ENCODE results near the gene WNT9B. TPM values are rescaled to one million over a fixed set of nuclear protein-coding genes. Genes with fewer than 3 reads are reported as not detected.

The WNT9B gene
- total and polyA plus RNA-seq, 12 donors = 0.18 to 2.4 (median 0.35) TPM

DNA sequence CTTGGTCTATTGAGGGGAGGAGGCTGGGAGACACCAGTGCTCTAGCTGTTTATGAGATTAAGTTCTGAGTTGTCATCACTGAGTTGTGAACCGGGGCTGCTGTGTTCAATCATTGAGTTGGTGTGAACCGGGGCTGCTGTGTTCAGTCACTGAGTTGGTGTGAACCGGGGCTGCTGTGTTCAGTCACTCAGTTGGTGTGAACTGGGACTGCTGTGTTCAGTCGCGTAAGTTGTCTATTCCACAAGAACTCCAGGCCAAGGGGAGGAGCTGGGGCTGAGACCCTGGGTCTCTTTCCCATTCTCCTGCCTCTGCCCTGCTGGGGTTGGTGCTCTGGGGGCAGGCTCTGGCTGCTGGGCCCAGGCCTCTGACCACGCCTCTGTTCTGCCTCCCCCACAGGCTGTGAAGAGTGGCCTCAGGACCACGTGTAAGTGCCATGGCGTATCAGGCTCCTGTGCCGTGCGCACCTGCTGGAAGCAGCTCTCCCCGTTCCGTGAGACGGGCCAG, 24.5 kb downstream of the WNT9B start:
- WGBS, 2 donors = 83 to 86% methylated on average over 13 of the region's 13 CpGs
- ATAC-seq (no peak), DNase-seq (no peak)
- Histone ChIP-seq H3K27ac (peak overlapping the region in 1 of 10 donors; percentile 87), H3K4me3 (no peak overlapping the region), H3K36me3 (no peaks in the 10 kb centered on the region), H3K4me1 (peaks cover 0 to 41% (median 3%) of the 10 kb centered on the region in 9 donors), H3K9me3 (no peaks in the 10 kb centered on the region), H3K27me3 (no peaks in the 10 kb centered on the region)
- no peak for TF ChIP-seq CTCF (IDR thresholded peaks at IDR 0.05)
- intact Hi-C loops (cut with DNase I) = no loop called here

DNA sequence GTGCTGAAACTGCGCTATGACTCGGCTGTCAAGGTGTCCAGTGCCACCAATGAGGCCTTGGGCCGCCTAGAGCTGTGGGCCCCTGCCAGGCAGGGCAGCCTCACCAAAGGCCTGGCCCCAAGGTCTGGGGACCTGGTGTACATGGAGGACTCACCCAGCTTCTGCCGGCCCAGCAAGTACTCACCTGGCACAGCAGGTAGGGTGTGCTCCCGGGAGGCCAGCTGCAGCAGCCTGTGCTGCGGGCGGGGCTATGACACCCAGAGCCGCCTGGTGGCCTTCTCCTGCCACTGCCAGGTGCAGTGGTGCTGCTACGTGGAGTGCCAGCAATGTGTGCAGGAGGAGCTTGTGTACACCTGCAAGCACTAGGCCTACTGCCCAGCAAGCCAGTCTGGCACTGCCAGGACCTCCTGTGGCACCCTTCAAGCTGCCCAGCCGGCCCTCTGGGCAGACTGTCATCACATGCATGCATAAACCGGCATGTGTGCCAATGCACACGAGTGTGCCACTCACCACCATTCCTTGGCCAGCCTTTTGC, 25.0 kb downstream of the WNT9B start:
- H3K36me3 ChIP-seq = no peaks in the 10 kb centered on the region
- peaks cover 0 to 41% (median 3%) of the 10 kb centered on the region in 9 donors for H3K4me1 ChIP-seq
- no peak overlapping the region for H3K4me3 ChIP-seq
- 68 to 73% methylated on average over 12 of the region's 12 CpGs for WGBS, 2 donors
- H3K27me3 ChIP-seq = no peaks in the 10 kb centered on the region
- H3K9me3 ChIP-seq = no peaks in the 10 kb centered on the region
- ATAC-seq (no peak), DNase-seq (no peak)
- peak overlapping the region in 1 of 10 donors; percentile 87 for H3K27ac ChIP-seq
- TF ChIP-seq CTCF (IDR thresholded peaks at IDR 0.05) = peak in 2 of 9 donors; percentile 8 to 9
- intact Hi-C loops (cut with DNase I) = no loop called here

DNA sequence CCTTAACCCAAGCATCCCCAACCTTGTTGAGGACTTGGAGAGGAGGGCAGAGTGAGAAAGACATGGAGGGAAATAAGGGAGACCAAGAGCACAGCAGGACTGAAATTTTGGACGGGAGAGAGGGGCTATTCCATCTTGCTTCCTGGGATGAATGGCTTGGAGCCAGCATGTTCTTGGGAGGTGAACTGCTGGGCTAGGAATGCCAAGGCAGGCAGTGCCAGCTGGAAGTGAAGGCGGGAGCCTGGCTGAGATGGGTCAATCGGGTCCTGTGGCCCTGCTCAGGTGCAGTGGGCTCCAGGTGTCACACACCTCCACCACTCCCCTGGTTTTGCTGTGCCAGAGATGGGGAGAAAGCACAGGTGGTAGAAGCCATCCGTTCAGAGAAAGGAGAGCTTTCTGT, 25.5 kb downstream of the WNT9B start:
- peaks cover 0 to 41% (median 3%) of the 10 kb centered on the region in 9 donors for H3K4me1 ChIP-seq
- H3K9me3 ChIP-seq = no peaks in the 10 kb centered on the region
- no peak for TF ChIP-seq CTCF (IDR thresholded peaks at IDR 0.05)
- DNase-seq (no peak), ATAC-seq (no peak)
- H3K27ac ChIP-seq = peak overlapping the region in 1 of 10 donors; percentile 87
- no peak overlapping the region for H3K4me3 ChIP-seq
- H3K27me3 ChIP-seq = no peaks in the 10 kb centered on the region
- H3K36me3 ChIP-seq = no peaks in the 10 kb centered on the region
- intact Hi-C loops (cut with DNase I) = no loop called here
- 82 to 83% methylated on average over 4 of the region's 4 CpGs for WGBS, 2 donors

DNA sequence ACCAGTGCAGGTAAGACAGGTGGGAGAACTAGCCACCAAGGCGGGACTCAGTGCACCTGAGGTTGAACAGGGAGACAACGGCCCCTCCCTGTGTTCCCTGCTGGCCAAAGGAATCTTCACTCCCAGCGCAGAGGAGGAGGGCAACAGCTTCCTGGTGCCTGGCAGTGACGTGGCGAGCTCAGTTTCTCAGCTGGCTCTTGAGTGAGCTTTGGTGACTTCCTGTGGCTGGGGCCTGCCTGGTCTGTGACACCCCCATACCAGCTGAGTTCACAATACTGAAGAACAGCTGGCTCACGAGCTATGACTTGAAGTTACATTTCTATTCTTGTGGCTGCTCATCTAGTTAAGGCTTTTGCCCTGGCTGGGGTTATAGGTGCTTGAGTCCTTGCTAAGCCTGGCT, 26.1 kb downstream of the WNT9B start:
- intact Hi-C loops (cut with DNase I) = no loop called here
- no peak overlapping the region for H3K4me3 ChIP-seq
- peak overlapping the region in 6 of 10 donors; percentile 12 to 87 (median 23) for H3K27ac ChIP-seq
- peak in 1 of 2 donors; percentile 33 for DNase-seq
- no peak for TF ChIP-seq CTCF (IDR thresholded peaks at IDR 0.05)
- peaks cover 0 to 41% (median 3%) of the 10 kb centered on the region in 9 donors for H3K4me1 ChIP-seq
- H3K27me3 ChIP-seq = peaks cover 0 to 1% (median 0%) of the 10 kb centered on the region in 7 donors
- 67 to 76% methylated on average over 6 of the region's 6 CpGs for WGBS, 2 donors
- peak in 5 of 8 donors; percentile 18 to 44 (median 38) for ATAC-seq
- no peaks in the 10 kb centered on the region for H3K9me3 ChIP-seq
- H3K36me3 ChIP-seq = no peaks in the 10 kb centered on the region

All from heart right ventricle (tissue), 16 donors.